NCI-H128 (cell line): Measurements from ENCODE around the gene RNASET2.

ENCODE experiments used
- DNase-seq: peaks from one replicate; lab custom pipeline; 2025; ENCODE audit not compliant: unreplicated experiment; lab: John Stamatoyannopoulos, UW

Gene RNASET2, protein sequence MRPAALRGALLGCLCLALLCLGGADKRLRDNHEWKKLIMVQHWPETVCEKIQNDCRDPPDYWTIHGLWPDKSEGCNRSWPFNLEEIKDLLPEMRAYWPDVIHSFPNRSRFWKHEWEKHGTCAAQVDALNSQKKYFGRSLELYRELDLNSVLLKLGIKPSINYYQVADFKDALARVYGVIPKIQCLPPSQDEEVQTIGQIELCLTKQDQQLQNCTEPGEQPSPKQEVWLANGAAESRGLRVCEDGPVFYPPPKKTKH

GRCh38 chr6:166956444-166957086 lies at the start of gene RNASET2:
Gene RNASET2, minus strand, starts transcription at chr6:166956550. Its CDS starts 368 bp downstream, at chr6:166956182.
- peak; percentile 70 for DNase-seq

GRCh38 chr6:167005350-167006159 lies 49.2 kb upstream of the RNASET2 start:
- DNase-seq = no peak

DNA sequence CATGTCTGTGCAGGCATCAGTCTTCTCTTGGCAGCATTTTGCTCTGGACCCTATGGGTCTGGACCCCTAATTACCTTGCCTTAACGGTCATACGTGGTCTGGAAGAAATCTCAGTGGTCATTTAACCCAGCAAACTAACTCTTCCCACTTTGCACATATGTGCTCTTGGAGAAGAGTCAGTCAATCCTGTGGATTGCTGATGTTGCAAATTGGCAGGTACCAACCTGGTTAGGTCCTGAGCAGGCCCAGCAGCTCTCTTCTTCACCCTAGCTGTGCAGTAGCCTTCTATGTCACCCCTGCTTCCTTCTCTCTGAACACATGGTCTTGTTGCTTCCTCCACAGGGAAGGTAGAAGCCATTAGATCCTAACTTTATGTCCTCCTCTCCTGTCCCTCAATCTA lies 44.4 kb upstream of the RNASET2 start:
- no peak for DNase-seq

- no peak for DNase-seq
These were observed 43.5 kb upstream of the RNASET2 start for GRCh38 chr6:166999884-167000253.

- peak; percentile 92 for DNase-seq
These were observed 43.0 kb upstream of the RNASET2 start, which contains the start of gene CEP43 for GRCh38 chr6:166999145-166999883. Gene CEP43, plus strand, starts transcription at chr6:166999397. Its CDS starts 16 bp downstream, at chr6:166999413.

DNA sequence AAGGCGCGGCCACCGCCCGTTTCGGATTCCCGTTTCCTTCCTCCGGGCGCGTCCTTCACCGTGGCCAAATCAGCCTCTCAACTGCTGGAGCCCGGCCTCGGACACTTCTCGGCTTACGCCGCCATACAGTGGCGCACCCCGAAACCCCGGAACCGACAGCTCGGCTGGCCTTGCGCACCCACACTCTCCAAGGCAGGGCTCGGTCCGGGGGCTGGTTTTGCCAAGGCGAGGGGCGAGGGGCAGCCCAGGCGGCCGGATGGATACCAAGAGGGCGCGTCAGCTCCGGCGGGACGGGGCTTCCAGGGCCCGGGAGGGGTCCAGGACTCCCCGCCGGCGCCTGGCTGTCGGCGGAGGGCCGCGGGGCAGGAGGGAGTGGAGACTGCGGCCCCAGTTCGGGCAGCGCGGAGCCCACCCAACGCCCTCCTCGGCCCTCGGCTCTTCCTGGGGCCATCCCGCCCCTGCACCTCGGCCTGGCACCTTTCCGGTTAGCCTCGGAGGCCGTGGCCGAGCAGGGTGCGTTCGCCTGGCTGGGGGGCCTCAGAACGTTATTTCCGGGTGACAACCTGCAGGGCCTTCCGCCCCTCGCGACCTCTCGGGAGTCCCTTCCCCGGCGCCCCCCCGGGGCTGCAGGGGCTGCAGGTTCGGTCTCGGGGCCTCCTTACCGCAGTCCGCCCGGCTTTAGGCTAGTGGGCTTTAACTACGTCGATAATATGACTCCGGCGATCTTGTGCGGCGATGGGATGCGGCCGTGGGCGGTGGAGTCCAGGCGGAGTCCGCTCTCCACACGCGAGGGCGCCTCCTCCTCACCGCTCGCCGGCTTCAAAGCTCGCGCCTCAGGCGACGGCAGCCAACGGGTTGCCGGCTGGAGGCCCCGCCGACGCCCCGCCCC lies 42.1 kb upstream of the RNASET2 start:
- DNase-seq = no peak

DNA sequence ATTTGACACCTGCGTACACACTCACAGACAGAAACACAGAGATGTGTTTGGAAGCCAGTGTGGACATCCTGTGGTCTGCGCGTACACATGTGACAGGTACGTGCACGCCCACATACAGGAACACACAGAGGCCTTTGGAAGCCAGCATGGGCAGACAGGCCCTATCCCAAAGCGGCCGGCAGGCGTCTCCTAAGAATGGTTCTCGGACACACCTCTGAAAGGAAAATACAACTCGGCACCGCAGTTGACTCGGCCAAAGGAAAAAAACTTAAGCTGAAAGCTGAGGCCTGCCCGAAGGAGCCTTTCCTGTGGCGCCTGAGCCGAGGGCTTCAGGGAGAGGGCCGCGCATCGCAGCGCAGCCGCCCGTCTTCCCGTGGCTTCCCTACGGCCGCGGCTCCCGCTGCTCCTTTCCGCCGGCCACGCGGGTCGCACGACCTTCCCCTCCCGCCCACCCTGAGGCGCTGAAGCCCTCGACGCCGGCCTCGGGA lies 41.5 kb upstream of the RNASET2 start:
- peak; percentile 12 for DNase-seq

DNA sequence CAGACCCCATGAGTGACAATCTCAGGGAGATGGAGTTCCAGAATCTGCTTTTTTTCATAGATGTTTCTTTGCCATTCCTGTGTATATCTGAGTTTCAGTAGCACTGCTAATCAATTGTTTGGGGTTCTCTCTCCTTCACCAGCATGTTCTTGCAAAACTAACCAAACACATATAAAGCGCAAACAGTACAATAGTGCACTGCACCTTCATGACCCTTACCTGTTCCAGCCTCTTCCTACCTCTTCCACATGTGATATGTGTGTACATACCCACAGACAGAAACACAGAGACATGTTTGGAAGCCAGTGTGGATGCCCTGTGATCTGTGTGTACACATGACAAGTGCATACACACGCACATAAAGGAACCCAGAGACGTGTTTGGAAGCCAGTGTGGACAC lies 41.0 kb upstream of the RNASET2 start:
- no peak for DNase-seq

DNA sequence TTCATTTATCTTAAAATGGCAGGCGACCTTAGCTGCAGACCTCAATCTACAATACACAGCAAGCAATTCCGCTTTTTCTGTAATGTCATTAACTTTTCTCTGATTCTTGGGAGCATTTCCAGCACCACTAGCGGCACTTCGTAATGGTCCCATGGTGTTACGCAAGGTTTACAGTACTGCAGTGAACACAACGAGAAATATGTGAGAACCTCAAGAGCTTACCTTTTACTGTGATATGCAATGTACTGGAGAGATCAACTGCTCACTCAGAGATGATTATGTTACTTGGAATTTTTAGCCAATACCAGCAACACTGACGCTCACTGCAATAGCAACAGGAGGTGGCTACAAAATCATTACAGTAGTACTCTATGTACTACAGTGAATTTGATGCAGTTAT lies 40.1 kb upstream of the RNASET2 start:
- no peak for DNase-seq

- DNase-seq = no peak
These were observed 33.2 kb upstream of the RNASET2 start for GRCh38 chr6:166989427-166990032.

DNA sequence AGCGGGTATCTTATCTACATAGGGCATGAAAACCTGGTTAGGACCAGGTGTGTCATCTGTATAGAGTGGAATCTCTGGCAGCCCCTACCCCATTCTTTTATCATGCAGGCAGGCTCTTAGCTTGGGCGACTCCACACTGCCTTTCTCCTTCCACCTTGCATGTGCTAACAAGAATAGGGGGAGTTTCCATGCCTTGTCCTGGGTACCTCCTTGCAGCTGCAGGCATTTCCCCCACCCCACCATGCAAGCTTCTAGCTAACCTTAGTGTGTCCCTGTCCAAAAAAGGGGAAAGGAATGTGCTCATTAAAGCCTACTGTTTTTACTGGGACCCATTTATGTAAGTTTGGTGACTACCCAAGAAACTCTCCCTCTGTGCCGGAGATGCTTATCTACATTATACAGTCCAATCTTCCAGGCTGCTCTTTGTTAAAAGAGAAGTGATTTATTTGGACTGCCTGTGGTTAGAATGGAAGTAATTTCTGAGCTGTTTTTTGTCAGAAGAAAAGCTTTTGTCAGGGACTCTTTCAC lies 32.4 kb upstream of the RNASET2 start:
- no peak for DNase-seq

GRCh38 chr6:166987930-166988329 lies 31.6 kb upstream of the RNASET2 start:
- no peak for DNase-seq

DNA sequence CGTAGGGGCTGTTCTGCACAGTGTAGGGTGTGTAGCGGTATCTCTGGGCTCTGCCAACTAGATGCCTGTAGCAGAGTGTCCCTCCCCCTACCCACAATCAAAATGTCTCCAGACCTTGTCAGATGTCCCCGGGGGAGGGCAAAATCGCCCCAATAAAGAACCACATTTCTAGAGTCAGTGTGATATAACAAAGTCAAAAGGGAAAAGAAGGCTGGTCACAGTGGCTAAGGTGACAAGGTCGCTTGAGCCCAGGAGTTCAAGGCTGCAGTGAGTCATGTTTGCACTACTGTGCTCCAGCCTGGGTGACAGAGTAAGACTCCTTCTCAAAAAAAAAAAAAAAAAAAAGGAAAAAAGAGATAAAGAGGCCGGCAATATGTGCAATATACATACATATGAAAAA lies 31.1 kb upstream of the RNASET2 start:
- no peak for DNase-seq

GRCh38 chr6:166980738-166981137 lies 24.4 kb upstream of the RNASET2 start:
- no peak for DNase-seq

DNA sequence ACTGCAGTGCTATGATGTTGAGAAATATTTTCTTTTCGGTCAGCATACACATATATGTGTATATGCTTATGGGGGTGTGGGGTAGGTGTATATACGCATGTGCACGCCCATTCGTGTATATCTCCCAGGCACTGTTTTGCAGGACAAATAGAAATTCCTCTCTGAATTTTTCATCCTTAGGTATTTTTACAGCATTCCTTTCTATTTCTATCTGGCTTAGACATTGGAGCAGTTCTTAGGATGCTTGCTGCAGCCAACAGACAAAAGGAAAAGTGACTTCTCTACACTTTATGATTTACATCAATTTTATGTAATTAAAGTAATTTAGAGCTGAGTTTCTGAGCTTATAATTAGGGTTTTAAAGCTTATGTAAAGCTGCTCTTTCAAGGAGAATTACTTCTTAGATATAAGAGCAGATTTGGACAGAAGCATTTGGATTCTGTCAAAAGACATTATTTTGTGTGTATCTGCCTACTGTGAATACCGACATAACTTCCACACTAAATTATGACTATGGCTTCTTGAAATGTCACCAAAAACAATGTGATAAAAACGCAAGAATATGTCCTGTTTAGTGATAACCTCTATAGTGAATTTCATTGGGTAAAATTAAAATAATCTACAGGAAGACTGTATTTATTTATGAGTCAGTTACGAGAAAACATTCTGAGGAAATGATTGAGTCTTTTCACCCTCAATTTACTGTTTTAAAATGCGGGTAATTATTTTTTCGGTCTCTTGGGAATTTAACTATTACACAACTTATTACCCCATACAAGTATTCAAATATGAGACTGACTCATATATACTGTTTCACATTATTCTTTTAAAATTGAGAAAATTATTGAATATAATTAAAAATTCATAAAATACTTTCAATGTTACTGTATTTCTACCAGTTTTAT lies 21.5 kb upstream of the RNASET2 start:
- DNase-seq = no peak

DNA sequence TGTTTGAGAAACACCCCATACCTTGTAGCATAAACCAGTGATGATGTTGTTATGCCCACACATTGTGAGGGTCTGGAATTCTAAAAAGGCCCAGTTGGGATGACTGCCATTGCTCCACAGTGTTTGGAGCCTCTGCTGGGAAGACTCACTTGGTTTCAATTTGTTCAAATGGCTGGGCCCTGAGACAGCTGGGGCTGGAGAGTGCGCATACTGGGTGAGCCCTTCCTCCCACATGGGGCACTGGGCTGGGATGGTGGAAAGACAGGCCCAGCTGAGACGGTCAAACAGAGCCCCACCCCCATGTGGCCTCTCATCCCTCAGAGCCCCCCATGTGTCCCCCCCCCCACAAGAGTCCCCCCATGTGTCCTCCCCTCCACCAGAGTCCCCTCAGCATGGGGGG lies 20.3 kb upstream of the RNASET2 start:
- no peak for DNase-seq

DNA sequence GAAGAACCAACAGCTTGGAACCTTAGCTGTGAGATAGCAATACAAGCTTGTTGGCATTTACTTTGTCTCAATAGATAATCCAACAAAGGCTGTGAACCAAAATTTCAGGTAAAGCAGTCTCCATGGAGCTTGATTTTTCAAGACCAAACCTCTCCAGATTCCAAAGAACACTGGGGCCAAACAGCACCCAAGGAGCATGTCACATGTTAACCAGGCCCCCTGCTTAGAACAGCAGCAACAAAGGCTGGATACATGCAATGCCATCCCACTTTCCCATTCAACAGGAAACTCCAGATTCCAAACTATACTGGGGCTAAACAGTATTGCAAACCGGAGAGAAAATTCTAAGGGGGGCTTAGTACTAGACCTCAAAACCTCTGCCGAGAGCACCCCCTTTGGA lies 15.8 kb upstream of the RNASET2 start:
- no peak for DNase-seq

DNA sequence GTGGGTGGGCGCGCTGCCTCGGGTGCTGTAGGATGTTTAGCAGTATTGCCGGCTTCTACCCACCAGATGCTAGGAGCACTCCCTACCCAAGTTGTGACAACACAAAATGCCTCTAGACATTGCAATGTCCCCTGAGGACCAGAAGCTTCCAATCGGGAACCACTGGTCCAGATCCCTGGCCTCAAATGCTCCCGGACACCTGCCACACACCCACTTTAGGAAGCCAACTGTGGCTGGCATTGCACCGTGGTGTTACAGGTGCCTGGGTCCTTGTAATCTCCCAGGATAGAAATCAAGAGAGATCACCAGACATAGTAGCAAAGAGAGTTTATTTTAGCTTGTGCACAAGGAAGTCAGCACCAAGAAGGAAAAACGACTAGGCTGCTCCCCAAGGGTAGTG lies 14.9 kb upstream of the RNASET2 start:
- DNase-seq = no peak
